ENCODE data around the gene THOP1. TPM values are rescaled to one million over a fixed set of nuclear protein-coding genes. Genes with fewer than 3 reads are reported as not detected.

The THOP1 gene
- polyA plus RNA-seq, 2 of the 4 experiments (the other 2 are of a cell fraction) = 43.5 to 90.5 TPM

GRCh38 chr19:2820112-2820702 lies 34.9 kb downstream of the THOP1 start:
- 51% methylated on average over 3 of the region's 36 CpGs for WGBS (ENCODE audit: missing lambda C conversion rate)
- POLR2A ChIA-PET = no interaction called here
- H3K4me1 ChIP-seq = no peaks in the 10 kb centered on the region; the same call in 2 of the 3 replicates
- CTCF ChIA-PET = interaction anchor here (1.2 to 1.7 kb wide), 4 partner anchors 15 to 106 kb away, joined by 3 to 6 read pairs (median 4); partner anchors contain the start of gene THOP1
- ATAC-seq (peak; percentile 13 to 36; a peak in 3 of 6 replicates), DNase-seq (ENCODE audit: low read depth in 1 of 2, low spot score in 1 of 2) (no peak), FAIRE-seq (no peak)
- H3K4me3 ChIP-seq = peak overlapping the region; percentile 92
- TF ChIP-seq MAFK (IDR thresholded peaks at IDR 0.05; ENCODE audit: partially characterized antibody) (no peak), POLR2A (IDR thresholded peaks at IDR 0.05; ENCODE audit: low read length) (no peak), EP300 (IDR thresholded peaks at IDR 0.05) (no peak), RARB (CRISPR knock-in tag; IDR thresholded peaks at IDR 0.05) (no peak)
- H3K27ac ChIP-seq = peak overlapping the region; percentile 78 to 95
- peak overlapping the region; percentile 86 for H3K4me2 ChIP-seq
- no peaks in the 10 kb centered on the region for H3K9me3 ChIP-seq

DNA sequence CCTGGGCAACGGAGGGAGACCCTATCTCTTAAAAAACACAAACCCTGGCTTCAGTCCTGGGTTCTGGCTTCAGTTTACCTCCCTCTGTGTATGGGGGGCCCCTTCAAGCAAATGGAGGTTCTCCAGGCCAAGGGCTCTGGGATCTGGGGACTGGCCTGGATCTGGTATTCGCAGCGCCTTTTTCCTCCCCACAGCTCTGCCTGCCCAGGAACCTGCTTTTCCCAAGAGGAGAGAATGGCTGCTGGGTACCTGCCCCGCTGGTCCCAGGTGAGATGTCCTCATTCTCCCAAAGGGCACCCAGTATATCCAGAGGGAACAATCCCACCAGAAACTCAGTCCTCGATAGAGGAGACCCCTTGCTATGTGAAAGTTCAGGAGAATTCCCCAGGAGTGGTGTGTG lies 37.5 kb downstream of the THOP1 start:
- no peak overlapping the region for H3K4me2 ChIP-seq
- no peak for FAIRE-seq
- no peak overlapping the region for H3K27ac ChIP-seq
- no peak for ATAC-seq
- POLR2A ChIA-PET = no interaction called here
- WGBS (ENCODE audit: missing lambda C conversion rate) = 78% methylated on average over 3 of the region's 5 CpGs
- DNase-seq (ENCODE audit: low read depth in 1 of 2, low spot score in 1 of 2) = no peak
- H3K4me1 ChIP-seq = no peaks in the 10 kb centered on the region; the same call in 2 of the 3 replicates
- no peak for TF ChIP-seq JUNB (IDR thresholded peaks at IDR 0.05)
- no peak for TF ChIP-seq CTCF (IDR thresholded peaks at IDR 0.05)
- TF ChIP-seq EHF (CRISPR knock-in tag; IDR thresholded peaks at IDR 0.05) = no peak
- no peak for TF ChIP-seq FOSB (CRISPR knock-in tag; IDR thresholded peaks at IDR 0.05)
- TF ChIP-seq CBX8 (IDR thresholded peaks at IDR 0.05) = no peak
- TF ChIP-seq CHD4 (IDR thresholded peaks at IDR 0.05; ENCODE audit: borderline replicate concordance) = no peak
- no peak for TF ChIP-seq RNF2 (IDR thresholded peaks at IDR 0.05; ENCODE audit: borderline replicate concordance, low read depth)
- TF ChIP-seq MAFK (IDR thresholded peaks at IDR 0.05; ENCODE audit: partially characterized antibody) = no peak
- no peak for TF ChIP-seq EHMT2 (IDR thresholded peaks at IDR 0.05; ENCODE audit: low read depth)
- no peak for TF ChIP-seq SMC3 (IDR thresholded peaks at IDR 0.05)
- H3K4me3 ChIP-seq = no peak overlapping the region
- CTCF ChIA-PET = interaction anchor here (1.4 to 1.7 kb wide), 2 partner anchors 26 to 174 kb away, joined by 3 to 4 read pairs; no protein-coding TSS in a partner anchor
- H3K9me3 ChIP-seq = peaks cover 7% of the 10 kb centered on the region; the same call in 1 of the 3 replicates

- Histone ChIP-seq H3K9me3 (peaks cover 8% of the 10 kb centered on the region; the same call in 1 of the 3 replicates), H3K4me3 (no peak overlapping the region), H3K27ac (no peak overlapping the region), H3K4me1 (no peaks in the 10 kb centered on the region; the same call in 2 of the 3 replicates), H3K4me2 (no peak overlapping the region)
- FAIRE-seq (no peak), DNase-seq (ENCODE audit: low read depth in 1 of 2, low spot score in 1 of 2) (no peak), ATAC-seq (no peak)
- ChIA-PET POLR2A (no interaction called here), CTCF (no interaction called here)
- TF ChIP-seq HOXA7 (CRISPR knock-in tag; IDR thresholded peaks at IDR 0.05) = no peak
- TF ChIP-seq POLR2AphosphoS2 (conservative IDR thresholded peaks at IDR 0.05; ENCODE audit: low read length) = no peak
- TF ChIP-seq NR3C1 (IDR thresholded peaks at IDR 0.05) = no peak
- no peak for TF ChIP-seq CEBPB (IDR thresholded peaks at IDR 0.05)
- TF ChIP-seq, protein P1, sequence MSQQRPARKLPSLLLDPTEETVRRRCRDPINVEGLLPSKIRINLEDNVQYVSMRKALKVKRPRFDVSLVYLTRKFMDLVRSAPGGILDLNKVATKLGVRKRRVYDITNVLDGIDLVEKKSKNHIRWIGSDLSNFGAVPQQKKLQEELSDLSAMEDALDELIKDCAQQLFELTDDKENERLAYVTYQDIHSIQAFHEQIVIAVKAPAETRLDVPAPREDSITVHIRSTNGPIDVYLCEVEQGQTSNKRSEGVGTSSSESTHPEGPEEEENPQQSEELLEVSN (IDR thresholded peaks at IDR 0.05; ENCODE audit: borderline replicate concordance, low read depth) = no peak
- no peak for TF ChIP-seq RCOR1 (IDR thresholded peaks at IDR 0.05; ENCODE audit: low read depth, low read length)
- no peak for TF ChIP-seq RNF2 (IDR thresholded peaks at IDR 0.05; ENCODE audit: borderline replicate concordance, low read depth)
- no peak for TF ChIP-seq SMC3 (IDR thresholded peaks at IDR 0.05)
- no peak for TF ChIP-seq FOSB (CRISPR knock-in tag; IDR thresholded peaks at IDR 0.05)
- no peak for TF ChIP-seq ZSCAN20 (CRISPR knock-in tag; IDR thresholded peaks at IDR 0.05)
- TF ChIP-seq TP53 (CRISPR knock-in tag; IDR thresholded peaks at IDR 0.05) = no peak
- TF ChIP-seq, protein P2, sequence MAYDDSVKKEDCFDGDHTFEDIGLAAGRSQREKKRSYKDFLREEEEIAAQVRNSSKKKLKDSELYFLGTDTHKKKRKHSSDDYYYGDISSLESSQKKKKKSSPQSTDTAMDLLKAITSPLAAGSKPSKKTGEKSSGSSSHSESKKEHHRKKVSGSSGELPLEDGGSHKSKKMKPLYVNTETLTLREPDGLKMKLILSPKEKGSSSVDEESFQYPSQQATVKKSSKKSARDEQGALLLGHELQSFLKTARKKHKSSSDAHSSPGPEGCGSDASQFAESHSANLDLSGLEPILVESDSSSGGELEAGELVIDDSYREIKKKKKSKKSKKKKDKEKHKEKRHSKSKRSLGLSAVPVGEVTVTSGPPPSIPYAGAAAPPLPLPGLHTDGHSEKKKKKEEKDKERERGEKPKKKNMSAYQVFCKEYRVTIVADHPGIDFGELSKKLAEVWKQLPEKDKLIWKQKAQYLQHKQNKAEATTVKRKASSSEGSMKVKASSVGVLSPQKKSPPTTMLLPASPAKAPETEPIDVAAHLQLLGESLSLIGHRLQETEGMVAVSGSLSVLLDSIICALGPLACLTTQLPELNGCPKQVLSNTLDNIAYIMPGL (CRISPR knock-in tag; IDR thresholded peaks at IDR 0.05; ENCODE audit: borderline replicate concordance) = no peak
- TF ChIP-seq NPAS2 (CRISPR knock-in tag; IDR thresholded peaks at IDR 0.05; ENCODE audit: borderline replicate concordance) = no peak
- TF ChIP-seq HEYL (CRISPR knock-in tag; IDR thresholded peaks at IDR 0.05) = no peak
- TF ChIP-seq TFCP2L1 (CRISPR knock-in tag; IDR thresholded peaks at IDR 0.05) = no peak
- TF ChIP-seq EP300 (IDR thresholded peaks at IDR 0.05) = no peak
- TF ChIP-seq RFX5 (IDR thresholded peaks at IDR 0.05) = no peak
- 46% methylated on average over 5 of the region's 9 CpGs for WGBS (ENCODE audit: missing lambda C conversion rate)
Observed at GRCh38 chr19:2823646-2824045, 38.3 kb downstream of the THOP1 start.

Measured in A549 (cell line).